ENCODE measurements around the gene HADH.

- TF ChIP-seq POLR2A (IDR thresholded peaks at IDR 0.05) (no peak), CTCF (IDR thresholded peaks at IDR 0.05) (no peak)
These were observed 66.1 kb downstream of the HADH start for GRCh38 chr4:108055787-108056186.

Measured in thyroid gland (tissue), 4 donors.